ENCODE data around the gene DDIT4.
"Not testable (repeated sequence)": the region's sequence is repeated elsewhere in the genome, so short reads cannot be mapped to it uniquely, and the experiment has no call there.

Gene DDIT4

GRCh38 chr10:72264536-72264935, 9.2 kb upstream of the DDIT4 start:
- H3K4me3 ChIP-seq = no peak overlapping the region
- no peak for DNase-seq (ENCODE audit: low spot score)
- TF ChIP-seq CTCF (IDR thresholded peaks at IDR 0.05) = no peak
- no peak overlapping the region for H3K27ac ChIP-seq

DNA sequence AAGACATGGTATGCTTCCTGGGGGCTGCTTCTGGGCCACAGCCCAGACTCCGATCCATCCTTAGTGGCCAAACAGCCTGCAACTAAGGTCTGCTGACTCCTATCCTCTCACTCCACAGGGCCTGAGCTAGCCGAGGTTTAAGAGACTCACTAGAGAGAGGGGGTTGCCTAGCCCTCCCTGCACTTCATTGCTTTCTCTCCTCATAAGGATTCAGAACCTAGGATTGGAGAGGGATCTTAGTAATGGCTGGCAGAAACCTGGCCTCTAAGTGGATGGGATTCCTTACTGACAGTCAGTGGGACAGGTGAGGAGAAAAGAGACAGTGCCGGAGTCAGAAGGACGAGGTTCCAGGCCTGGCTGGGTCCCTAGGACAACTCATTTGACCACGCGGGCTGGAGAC, 8.2 kb upstream of the DDIT4 start:
- H3K4me3 ChIP-seq = no peak overlapping the region
- DNase-seq (ENCODE audit: low spot score) = no peak
- TF ChIP-seq CTCF (IDR thresholded peaks at IDR 0.05) = no peak
- no peak overlapping the region for H3K27ac ChIP-seq

DNA sequence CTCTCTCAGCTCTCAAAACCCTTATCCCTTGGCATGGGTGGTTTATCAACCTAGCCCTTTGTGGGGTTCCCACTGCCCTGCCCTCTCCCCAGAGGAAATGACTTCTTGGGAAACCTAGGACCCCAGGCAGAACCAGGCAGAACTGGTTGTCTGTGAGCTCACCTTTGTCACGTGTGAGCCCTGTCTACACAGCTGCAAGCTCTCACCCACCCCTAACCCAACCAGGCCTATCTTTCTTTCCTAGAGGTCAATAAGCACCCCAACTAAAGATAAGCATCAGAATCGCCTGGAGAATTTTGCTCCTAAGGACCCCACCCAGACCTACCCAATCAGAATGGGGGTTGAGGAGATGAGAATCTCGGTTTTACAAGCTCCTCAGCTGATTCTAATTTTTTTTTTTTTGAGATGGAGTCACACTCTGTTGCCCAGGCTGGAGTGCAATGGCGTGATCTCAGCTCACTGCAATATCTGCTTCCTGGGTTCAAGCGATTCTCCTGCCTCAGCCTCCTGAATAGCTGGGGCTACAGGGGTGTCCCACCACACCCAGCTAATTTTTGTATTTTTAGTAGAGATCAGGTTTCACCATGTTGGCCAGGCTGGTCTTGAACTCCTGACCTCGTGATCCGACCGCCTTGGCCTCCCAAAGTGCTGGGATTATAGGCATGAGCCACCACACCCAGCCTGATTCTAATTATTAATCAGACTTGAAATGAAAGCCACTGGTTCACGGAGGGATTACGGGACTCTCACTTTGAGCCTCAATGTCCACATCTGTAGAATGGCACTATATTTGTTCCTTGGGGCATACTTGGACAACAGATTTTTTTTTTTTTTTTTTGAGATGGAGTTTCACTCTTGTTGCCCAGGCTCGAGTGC, 7.5 kb upstream of the DDIT4 start:
- no peak overlapping the region for H3K27ac ChIP-seq
- no peak overlapping the region for H3K4me3 ChIP-seq
- no peak for DNase-seq (ENCODE audit: low spot score)
- TF ChIP-seq CTCF (IDR thresholded peaks at IDR 0.05) = no peak

DNA sequence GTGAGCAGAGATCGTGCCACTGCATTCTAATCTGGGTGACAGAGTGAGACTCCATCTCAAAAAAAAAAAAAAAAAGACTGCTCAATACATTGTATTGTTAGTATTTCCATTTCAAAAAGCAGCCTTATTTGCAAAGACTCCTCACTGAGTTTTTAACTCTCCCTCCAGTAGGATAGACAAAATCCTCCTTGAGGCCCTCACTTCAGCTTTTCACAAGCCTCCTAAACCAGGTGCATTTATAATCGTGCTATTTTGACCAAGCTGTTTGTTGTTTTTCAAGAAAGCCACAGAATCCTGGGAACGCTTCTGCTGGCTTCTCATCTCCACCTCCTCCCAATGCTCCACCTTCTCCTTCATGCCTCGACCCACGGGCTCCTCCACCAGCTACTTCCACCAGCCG, 6.3 kb upstream of the DDIT4 start:
- no peak for DNase-seq (ENCODE audit: low spot score)
- Histone ChIP-seq H3K4me3 (no peak overlapping the region), H3K27ac (no peak overlapping the region)
- no peak for TF ChIP-seq CTCF (IDR thresholded peaks at IDR 0.05)

DNA sequence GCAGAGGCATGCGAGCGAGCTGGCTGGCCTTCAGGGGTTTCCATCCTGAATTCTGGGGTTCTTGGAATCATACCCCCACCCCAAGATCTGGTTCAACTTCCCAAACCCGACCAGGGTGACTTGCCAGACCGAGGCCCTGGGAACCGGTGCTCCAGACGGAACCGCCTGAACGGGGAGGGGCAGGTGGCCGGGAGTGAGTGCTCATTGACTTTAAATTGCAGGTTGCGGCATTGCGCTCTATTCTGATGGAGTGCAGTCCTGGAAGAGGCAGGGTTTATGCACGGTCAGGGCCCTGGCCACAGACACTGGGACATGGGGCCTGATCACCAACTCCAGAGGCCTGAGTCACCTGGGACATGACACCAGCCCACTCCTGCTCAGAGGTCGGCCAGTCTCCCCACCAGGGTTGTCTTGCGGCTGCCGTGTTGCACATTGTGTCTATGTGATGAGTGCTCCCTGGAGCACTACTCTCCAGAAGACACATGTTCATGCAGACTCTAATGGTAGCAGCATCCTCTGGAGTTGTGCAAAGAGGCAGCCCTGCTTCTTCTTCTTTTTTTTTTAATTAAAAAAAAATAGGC, 5.8 kb upstream of the DDIT4 start:
- H3K4me3 ChIP-seq = no peak overlapping the region
- TF ChIP-seq CTCF (IDR thresholded peaks at IDR 0.05) = no peak

DNA sequence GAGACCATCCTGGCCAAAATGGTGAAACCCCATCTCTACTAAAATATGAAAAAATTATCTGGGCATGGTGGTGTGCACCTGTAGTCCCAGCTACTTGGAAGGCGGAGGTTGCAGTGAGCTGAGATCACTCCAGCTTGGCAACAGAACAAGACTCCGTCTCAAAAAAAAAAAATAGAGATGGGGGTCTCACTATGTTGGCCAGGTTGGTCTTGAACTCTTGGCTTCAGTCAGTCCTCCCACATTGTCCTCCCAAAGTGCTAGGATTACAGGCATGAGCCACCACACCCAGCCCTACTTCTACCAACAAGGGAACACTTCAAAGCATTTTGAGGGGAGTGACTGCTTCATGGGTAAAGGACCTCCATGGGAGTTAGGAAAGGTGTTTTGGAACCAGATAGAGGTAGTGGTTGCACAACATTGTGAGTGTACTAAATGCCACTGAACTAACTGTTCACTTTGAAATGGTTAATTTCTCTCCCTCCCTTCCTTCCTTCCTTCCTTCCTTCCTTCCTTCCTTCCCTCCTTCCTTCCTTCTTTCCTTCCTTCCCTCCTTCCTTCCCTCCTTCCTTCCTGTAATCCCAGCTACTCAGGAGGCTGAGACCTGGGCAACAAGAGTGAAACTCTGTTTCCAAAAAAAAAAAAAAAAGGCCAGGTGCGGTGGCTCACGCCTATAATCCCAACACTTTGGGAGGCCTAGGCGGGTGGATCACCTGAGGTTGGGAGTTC, 5.1 kb upstream of the DDIT4 start:
- H3K27ac ChIP-seq; H3K4me3 ChIP-seq; DNase-seq (ENCODE audit: low spot score): not testable (repeated sequence)

More for the DNA sequence above, 5.8 kb upstream of the DDIT4 start:
- DNase-seq (ENCODE audit: low spot score) = no peak
- no peak overlapping the region for H3K27ac ChIP-seq

- Histone ChIP-seq H3K27ac (peak overlapping the region in 1 of 2 donors; percentile 51), H3K4me3 (no peak overlapping the region)
- no peak for TF ChIP-seq CTCF (IDR thresholded peaks at IDR 0.05)
- no peak for DNase-seq (ENCODE audit: low spot score)
Measured at GRCh38 chr10:72270607-72271281, 3.0 kb upstream of the DDIT4 start.

Data from coronary artery (tissue), 2 donors.